Tibial nerve (tissue), 4 donors: ENCODE measurements around the gene IER2.

Source experiments
- CTCF ChIP-seq, 5 experiments: fragments of 200-600 bp in 3 of 5; fragments of 450-650 bp in 2 of 5; sonication (generic) in 3 of 5; IDR thresholded peaks; one replicate each; pipeline ENCODE4 v1.5.1; 2016 to 2019; ENCODE audit warnings: antibody characterized with exemption in 5 of 5, mild to moderate bottlenecking in 3 of 5, moderate library complexity in 2 of 5
- EP300 ChIP-seq, 2 donors: sonication (generic); formaldehyde crosslinking; IDR thresholded peaks; one replicate each; pipeline ENCODE4 v1.6.1; 2017; ENCODE audit warnings: antibody characterized with exemption in 2 of 2, mild to moderate bottlenecking in 1 of 2
- POLR2A ChIP-seq, 2 donors: fragments of 450-650 bp; IDR thresholded peaks; one replicate each; pipeline ENCODE4 v1.6.1; 2017; ENCODE audit warnings: antibody characterized with exemption in 2 of 2, mild to moderate bottlenecking in 2 of 2, moderate library complexity in 2 of 2

DNA sequence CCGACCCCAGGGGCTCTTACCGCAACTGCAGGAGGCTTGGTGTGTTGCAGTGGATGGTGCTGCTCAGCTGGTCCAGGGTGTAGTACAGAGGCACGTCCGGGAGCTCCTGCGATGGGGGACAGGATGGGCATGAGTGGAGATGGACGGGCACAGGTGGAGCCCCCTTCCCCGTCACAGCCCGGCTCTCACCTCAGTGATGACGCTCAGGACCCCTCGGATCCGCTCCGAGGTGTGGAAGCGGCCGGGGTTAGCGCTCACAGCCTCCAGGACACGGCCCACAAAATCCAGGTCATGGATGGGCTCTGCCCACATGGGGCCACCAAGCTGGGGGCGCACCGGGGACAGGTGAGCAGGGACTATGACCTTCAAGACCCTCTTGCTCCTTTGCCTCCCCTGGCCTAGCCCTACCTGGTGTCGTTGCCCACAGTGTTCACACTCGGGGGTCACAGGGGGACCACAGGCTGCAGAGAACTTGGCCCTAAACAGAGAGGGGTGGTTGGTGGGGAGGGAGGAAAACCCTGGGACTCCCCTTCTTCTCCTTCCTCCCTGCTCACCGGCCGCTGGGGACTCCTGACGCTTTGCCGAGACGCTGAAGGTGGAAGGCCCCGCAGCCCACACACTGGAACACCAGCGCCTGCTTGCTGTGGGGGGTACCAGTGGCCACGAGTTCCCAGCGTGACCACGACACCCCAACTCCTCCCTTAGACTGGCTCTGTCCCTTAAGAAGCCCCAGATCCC lies 40.7 kb upstream of the IER2 start:
- TF ChIP-seq CTCF (IDR thresholded peaks at IDR 0.05) = no peak
- TF ChIP-seq POLR2A (IDR thresholded peaks at IDR 0.05) = no peak
- no peak for TF ChIP-seq EP300 (IDR thresholded peaks at IDR 0.05)
